AG09309 (cell line): ENCODE data around the gene AP1AR.

Experiments
- DNase-seq: peaks from one replicate; pipeline ENCODE4 v3.0.0-alpha.2; 2010; ENCODE audit warnings: low read depth
- H3K4me3 ChIP-seq: 2 replicates; pipeline ENCODE4 v1.5.1; 2011; ENCODE audit warnings: mild to moderate bottlenecking, low read depth, low read length, moderate library complexity; ENCODE audit not compliant: control insufficient read depth
- TF ChIP-seq, protein P1 (sequence below): IDR thresholded peaks from 2 replicates; pipeline ENCODE4 v1.5.1; 2011; ENCODE audit warnings: mild to moderate bottlenecking, low read depth, low read length, inconsistent platforms; ENCODE audit not compliant: insufficient read depth, control insufficient read depth; ENCODE audit errors: missing control alignments

Gene AP1AR

DNA sequence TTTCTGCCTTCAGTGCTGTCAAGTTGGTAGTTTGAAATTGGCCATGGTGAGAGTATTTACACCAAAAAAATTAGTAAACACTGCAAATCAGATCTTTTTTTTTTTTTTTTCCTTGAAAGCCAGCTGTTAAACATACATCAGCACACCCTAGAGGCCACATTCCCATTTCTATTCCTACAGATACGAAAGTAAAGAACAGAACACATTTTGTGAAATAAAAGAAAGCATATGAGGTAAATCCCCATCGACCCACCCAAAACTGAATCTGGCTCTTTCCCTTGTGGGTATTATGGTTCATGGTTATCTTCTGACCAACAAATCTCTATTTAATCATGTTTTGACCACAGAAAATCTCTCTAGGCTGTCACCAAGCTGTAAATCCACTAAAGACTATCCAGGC lies 41.8 kb upstream of the AP1AR start:
- no peak overlapping the region for H3K4me3 ChIP-seq
- no peak for DNase-seq
- TF ChIP-seq, protein P1, sequence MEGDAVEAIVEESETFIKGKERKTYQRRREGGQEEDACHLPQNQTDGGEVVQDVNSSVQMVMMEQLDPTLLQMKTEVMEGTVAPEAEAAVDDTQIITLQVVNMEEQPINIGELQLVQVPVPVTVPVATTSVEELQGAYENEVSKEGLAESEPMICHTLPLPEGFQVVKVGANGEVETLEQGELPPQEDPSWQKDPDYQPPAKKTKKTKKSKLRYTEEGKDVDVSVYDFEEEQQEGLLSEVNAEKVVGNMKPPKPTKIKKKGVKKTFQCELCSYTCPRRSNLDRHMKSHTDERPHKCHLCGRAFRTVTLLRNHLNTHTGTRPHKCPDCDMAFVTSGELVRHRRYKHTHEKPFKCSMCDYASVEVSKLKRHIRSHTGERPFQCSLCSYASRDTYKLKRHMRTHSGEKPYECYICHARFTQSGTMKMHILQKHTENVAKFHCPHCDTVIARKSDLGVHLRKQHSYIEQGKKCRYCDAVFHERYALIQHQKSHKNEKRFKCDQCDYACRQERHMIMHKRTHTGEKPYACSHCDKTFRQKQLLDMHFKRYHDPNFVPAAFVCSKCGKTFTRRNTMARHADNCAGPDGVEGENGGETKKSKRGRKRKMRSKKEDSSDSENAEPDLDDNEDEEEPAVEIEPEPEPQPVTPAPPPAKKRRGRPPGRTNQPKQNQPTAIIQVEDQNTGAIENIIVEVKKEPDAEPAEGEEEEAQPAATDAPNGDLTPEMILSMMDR, result peak; percentile 23

DNA sequence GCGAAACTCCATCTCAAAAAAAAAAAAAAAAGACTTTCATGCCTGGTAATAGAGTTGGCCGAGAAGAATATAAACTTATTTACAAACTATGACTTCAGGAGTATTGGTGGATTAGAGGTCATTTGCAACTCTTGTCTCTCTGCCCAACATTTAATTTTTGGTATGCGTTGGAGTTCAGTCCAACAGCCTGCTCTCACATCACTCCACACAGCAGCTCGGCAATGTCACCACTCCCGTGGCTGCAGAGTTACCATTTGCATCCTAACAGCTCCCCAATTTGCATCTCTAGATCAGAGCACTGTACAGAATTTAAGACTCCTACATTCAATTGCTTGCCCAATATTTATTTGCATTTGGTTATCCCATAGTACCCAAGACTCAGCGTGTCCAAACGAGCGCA lies 40.9 kb upstream of the AP1AR start:
- H3K4me3 ChIP-seq, result no peak overlapping the region
- DNase-seq, result no peak
- TF ChIP-seq, protein P1, result no peak

DNA sequence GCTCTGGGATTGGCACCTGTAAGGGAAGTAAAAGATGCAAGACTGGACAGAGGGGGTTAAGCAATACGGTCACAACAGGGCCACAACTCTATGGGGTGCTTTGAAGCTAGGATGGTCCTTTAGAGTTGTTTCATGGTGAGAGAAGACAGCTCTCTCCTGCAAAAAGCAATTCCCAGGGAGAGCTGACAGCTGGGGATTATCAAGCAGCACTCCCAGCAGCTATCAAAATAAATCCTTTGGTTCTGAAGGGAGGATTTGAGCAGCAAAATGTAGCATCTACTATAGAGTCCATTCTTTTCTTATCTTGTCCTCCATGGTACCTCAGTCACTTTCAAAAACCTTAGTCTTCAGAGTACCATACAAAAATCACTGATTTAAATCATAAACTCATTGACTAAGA lies 35.1 kb upstream of the AP1AR start:
- H3K4me3 ChIP-seq, result no peak overlapping the region
- TF ChIP-seq, protein P1, result no peak

DNA sequence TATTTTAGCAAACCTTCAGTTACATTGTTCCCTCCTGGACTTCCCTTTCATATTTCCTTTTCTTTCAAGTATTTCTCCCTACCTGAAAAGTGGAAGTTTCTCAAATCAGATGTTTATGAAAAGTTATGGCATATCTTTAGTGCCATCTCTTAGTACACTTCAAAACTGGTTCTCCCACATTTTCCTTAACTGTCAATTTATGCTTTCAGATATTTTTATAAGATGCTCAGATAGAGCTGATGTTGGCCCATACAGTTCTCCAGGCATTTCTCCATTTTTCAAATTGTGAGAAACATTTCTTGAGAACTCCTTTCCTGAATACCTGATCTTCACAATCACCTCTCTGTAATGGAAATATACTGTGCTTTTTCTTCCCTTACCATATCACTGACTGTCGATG lies 32.5 kb upstream of the AP1AR start:
- TF ChIP-seq, protein P1, result no peak

More for the DNA sequence above, 35.1 kb upstream of the AP1AR start:
- DNase-seq, result no peak

DNA sequence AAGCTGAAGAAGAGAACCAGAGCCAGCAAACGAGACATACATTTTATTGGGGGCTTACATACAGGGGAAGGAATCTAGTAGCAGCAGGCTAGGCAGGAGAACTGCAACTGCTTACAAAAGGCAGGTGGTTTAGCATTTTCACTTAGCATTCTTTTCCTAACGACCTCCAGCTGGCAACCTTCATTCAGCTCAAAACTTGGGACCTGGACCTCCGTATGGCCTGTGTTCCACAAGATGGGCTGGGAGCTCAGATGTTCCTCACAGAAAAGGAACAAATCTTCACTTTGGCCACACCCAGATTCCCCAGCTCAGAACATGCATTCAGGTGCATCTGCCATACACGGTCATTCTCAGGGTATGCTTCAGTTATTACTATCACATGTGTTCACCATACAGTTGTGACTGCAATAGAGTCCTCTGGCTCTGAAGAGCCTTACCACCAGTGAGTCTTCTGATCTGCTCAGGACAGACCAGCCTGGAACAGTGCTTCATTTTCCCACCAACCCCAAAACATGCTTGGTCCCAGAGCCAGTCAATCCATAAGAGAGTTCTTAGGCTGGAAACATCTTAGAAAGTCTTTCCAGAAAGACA lies 29.6 kb upstream of the AP1AR start:
- TF ChIP-seq, protein P1, result no peak
- H3K4me3 ChIP-seq, result no peak overlapping the region
- no peak for DNase-seq

More for the DNA sequence above, 32.5 kb upstream of the AP1AR start:
- no peak for DNase-seq
- no peak overlapping the region for H3K4me3 ChIP-seq

DNA sequence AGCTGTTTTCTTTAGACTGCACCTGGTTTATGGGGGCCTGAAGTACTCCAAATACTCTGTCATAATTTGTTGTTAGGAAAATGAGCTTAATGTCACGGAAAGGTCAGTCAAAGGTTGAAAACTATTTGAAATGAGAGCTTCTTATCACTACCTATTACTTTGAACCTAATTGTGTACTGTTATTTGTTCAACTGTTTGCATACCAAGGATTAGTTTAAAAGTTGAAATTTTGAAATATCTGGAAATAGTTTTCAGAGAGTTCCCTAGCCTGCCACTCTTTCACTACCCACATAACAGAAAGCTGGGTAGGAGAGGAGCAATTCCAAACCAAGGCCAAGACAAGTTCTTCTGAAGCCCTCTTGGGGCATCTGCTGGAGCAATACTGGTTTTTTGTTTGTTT lies 28.0 kb upstream of the AP1AR start:
- TF ChIP-seq, protein P1, result no peak
- DNase-seq, result no peak
- no peak overlapping the region for H3K4me3 ChIP-seq
